HG02798 (cell line): ENCODE measurements around the gene TIMM22.

Experiments
- ATAC-seq: cut with Tn5 transposase; IDR thresholded peaks from one replicate; pipeline ENCODE4 v1.9.1; 2021; ENCODE audit warnings: mild to moderate bottlenecking; ENCODE audit not compliant: unreplicated experiment, poor library complexity

TIMM22 gene

GRCh38 chr17:1050996-1051925 lies 54.3 kb downstream of the TIMM22 start:
- no peak for ATAC-seq
